Measurements from ENCODE around the gene PLEKHH3.

Gene PLEKHH3

GRCh38 chr17:42676424-42677011 lies at the start of gene PLEKHH3:
Gene PLEKHH3, minus strand, starts transcription at chr17:42676994. Its CDS starts 431 bp downstream, at chr17:42676563.
- no peak for DNase-seq

- DNase-seq: no peak
Measured at GRCh38 chr17:42725143-42725542, 48.3 kb upstream of the PLEKHH3 start.

- DNase-seq: no peak
Measured at GRCh38 chr17:42723636-42724035, 46.8 kb upstream of the PLEKHH3 start.

- DNase-seq: peak; percentile 59
Measured at GRCh38 chr17:42720996-42721583, 44.3 kb upstream of the PLEKHH3 start.

GRCh38 chr17:42709561-42709960 lies 32.8 kb upstream of the PLEKHH3 start:
- no peak for DNase-seq

- no peak for DNase-seq
Measured at GRCh38 chr17:42708588-42708987, 31.8 kb upstream of the PLEKHH3 start.

- no peak for DNase-seq
Measured at GRCh38 chr17:42706732-42707131, 29.9 kb upstream of the PLEKHH3 start.

GRCh38 chr17:42704837-42705494 lies 28.2 kb upstream of the PLEKHH3 start:
- DNase-seq: no peak

- DNase-seq: no peak
Measured at GRCh38 chr17:42704490-42704836, 27.7 kb upstream of the PLEKHH3 start.

- DNase-seq: no peak
Measured at GRCh38 chr17:42702446-42702845, 25.7 kb upstream of the PLEKHH3 start.

- DNase-seq: no peak
Measured at GRCh38 chr17:42700586-42701289, 23.9 kb upstream of the PLEKHH3 start.

GRCh38 chr17:42699415-42699740 lies 22.6 kb upstream of the PLEKHH3 start:
- DNase-seq: no peak

- DNase-seq: no peak
Measured at GRCh38 chr17:42698736-42699414, 22.1 kb upstream of the PLEKHH3 start.

GRCh38 chr17:42697108-42697811 lies 20.5 kb upstream of the PLEKHH3 start:
- DNase-seq: no peak

- DNase-seq: no peak
Measured at GRCh38 chr17:42695500-42695899, 18.7 kb upstream of the PLEKHH3 start.

- no peak for DNase-seq
Measured at GRCh38 chr17:42694524-42694923, 17.7 kb upstream of the PLEKHH3 start.

GRCh38 chr17:42692489-42692888 lies 15.7 kb upstream of the PLEKHH3 start:
- no peak for DNase-seq

- DNase-seq: no peak
Measured at GRCh38 chr17:42691021-42691545, 14.3 kb upstream of the PLEKHH3 start.

GRCh38 chr17:42690596-42690995 lies 13.8 kb upstream of the PLEKHH3 start:
- no peak for DNase-seq

GRCh38 chr17:42687707-42688320 lies 11.0 kb upstream of the PLEKHH3 start:
- DNase-seq: no peak

GRCh38 chr17:42686520-42687128 lies 9.8 kb upstream of the PLEKHH3 start:
- no peak for DNase-seq

GRCh38 chr17:42685831-42686230 lies 9.0 kb upstream of the PLEKHH3 start:
- DNase-seq: no peak

Data from kidney glomerular epithelial cell (primary cell).